ENCODE measurements around the gene VPREB3. TPM values are rescaled to one million over a fixed set of nuclear protein-coding genes. Genes with fewer than 3 reads are reported as not detected.
A peak's percentile ranks its signal among the peaks of the same experiment; 100 is the strongest.

Gene VPREB3
- total and polyA plus RNA-seq, 2 of the 8 experiments (the other 6 are each of a cell fraction or from before 2014, with no cell fraction given) = 0.52 to 4.6 TPM

DNA sequence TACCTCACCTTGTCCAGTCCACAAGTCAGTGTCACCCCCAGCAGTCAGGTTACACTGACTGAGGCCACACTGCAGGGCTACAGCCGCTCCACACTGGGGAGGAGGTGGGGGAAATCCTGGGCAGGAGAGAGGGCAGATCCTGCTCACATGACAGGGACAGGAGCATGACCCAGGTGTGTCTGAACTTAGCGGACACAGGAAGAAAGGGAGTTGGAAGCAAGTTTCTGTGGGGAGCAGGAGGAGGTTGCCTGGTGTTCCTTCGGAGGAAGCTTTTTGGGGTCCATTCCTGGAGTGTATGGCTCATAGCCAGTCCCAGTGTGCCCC is 24.3 kb upstream of the VPREB3 start:
- peaks cover 0 to 13% (median 8%) of the 10 kb centered on the region in 4 experiments; a peak in 5 of 7 replicates for H3K27me3 ChIP-seq (replicated peaks in 1 of 4; ENCODE audit: control insufficient read depth in 3 of 4, extremely low read depth in 1 of 4, insufficient read depth in 3 of 4, low read length in 3 of 4)
- no peak overlapping the region for H3K9ac ChIP-seq (replicated peaks in 1 of 4; ENCODE audit: extremely low read depth in 1 of 4, low read depth in 3 of 4, low read length in 3 of 4)
- no peak overlapping the region for H2BK15ac ChIP-seq (ENCODE audit: low read length)
- no peak overlapping the region for H3K27ac ChIP-seq (ENCODE audit: low read depth, low read length)
- H2BK12ac ChIP-seq (ENCODE audit: low read depth, low read length) = peak overlapping the region; percentile 17; the same call in 1 of the 2 replicates
- H2BK120ac ChIP-seq (replicated peaks; ENCODE audit: low read depth, low read length) = no peak overlapping the region
- no peak overlapping the region for H4K5ac ChIP-seq (ENCODE audit: insufficient read length, low read depth, low read length)
- no peak overlapping the region for H3K56ac ChIP-seq (replicated peaks; ENCODE audit: insufficient read length, low read depth, low read length)
- H2BK5ac ChIP-seq (ENCODE audit: low read depth, low read length) = no peak overlapping the region
- H3K79me1 ChIP-seq (ENCODE audit: low read depth, low read length) = no peaks in the 10 kb centered on the region
- no peak overlapping the region for H3K14ac ChIP-seq (ENCODE audit: insufficient read length)
- no peaks in the 10 kb centered on the region for H3K36me3 ChIP-seq (ENCODE audit: control insufficient read depth in 2 of 4, insufficient read depth in 4 of 4, low read length in 3 of 4)
- no peak for DNase-seq (ENCODE audit: low read depth in 1 of 2, low spot score in 2 of 2)
- peak overlapping the region; percentile 88 for H3K4ac ChIP-seq (replicated peaks; ENCODE audit: insufficient read length, low read depth, low read length)
- H3K4me3 ChIP-seq (ENCODE audit: extremely low read depth in 1 of 4, insufficient read depth in 2 of 4, low read depth in 3 of 4, low read length in 4 of 4) = no peak overlapping the region
- no peak overlapping the region for H3K4me2 ChIP-seq (ENCODE audit: insufficient read depth in 1 of 2, low read depth in 2 of 2, low read length in 2 of 2)
- WGBS, 2 experiments (ENCODE audit: extremely low coverage in 1 of 2, insufficient coverage in 1 of 2, insufficient read length in 1 of 2, insufficient replicate concordance in 2 of 2, low coverage in 1 of 2, low lambda C conversion rate in 2 of 2, missing lambda C conversion rate in 1 of 2) = 88% methylated on average over 3 of the region's 3 CpGs; no CpG with 5 or more reads in 1 of the 2 experiments
- no peak overlapping the region for H3K23ac ChIP-seq (ENCODE audit: insufficient read length)
- H4K8ac ChIP-seq (ENCODE audit: extremely low read depth, insufficient read depth, low read length) = no peak overlapping the region
- H4K20me1 ChIP-seq (replicated peaks in 1 of 2; ENCODE audit: control insufficient read depth in 1 of 2, insufficient read depth in 2 of 2, low read length in 2 of 2) = peaks cover 2 to 4% of the 10 kb centered on the region in 2 experiments
- peaks cover under 1% of the 10 kb centered on the region; the same call in 1 of the 2 replicates for H3K23me2 ChIP-seq (ENCODE audit: low read depth, low read length)
- H2BK20ac ChIP-seq (ENCODE audit: low read length) = no peak overlapping the region
- H2AFZ ChIP-seq (ENCODE audit: low read length) = no peak overlapping the region
- no peak overlapping the region for H2AK5ac ChIP-seq (ENCODE audit: low read depth, low read length)
- H3K79me2 ChIP-seq (ENCODE audit: control insufficient read depth in 1 of 2, insufficient read depth in 2 of 2, low read length in 2 of 2) = no peaks in the 10 kb centered on the region
- H3K18ac ChIP-seq (ENCODE audit: extremely low read depth, low read length) = no peak overlapping the region
- no peak overlapping the region for H4K91ac ChIP-seq (replicated peaks; ENCODE audit: insufficient read length, low read length)
- POLR2A ChIA-PET (ENCODE audit: partially characterized antibody) = interaction anchor here (1.6 to 3.9 kb wide), 3 partner anchors 9 to 14 kb away, joined by 3 to 21 read pairs (median 19); partner anchors contain the start of genes CHCHD10 and SMARCB1
- peaks cover 0 to 6% (median 1%) of the 10 kb centered on the region in 4 experiments; a peak in 2 of 7 replicates for H3K4me1 ChIP-seq (replicated peaks in 1 of 4; ENCODE audit: control insufficient read depth in 3 of 4, insufficient read depth in 4 of 4, low read length in 3 of 4)
- no peak for FAIRE-seq
- no peaks in the 10 kb centered on the region for H3K9me3 ChIP-seq (ENCODE audit: insufficient read depth in 2 of 2, low read depth in 1 of 2, low read length in 1 of 2)
- CTCF ChIA-PET (ENCODE audit: partially characterized antibody) = interaction anchor here (0.8 to 5.8 kb wide), 3 partner anchors 9 to 71 kb away, joined by 3 to 42 read pairs (median 11); partner anchors contain the start of gene SMARCB1
- no peak for TF ChIP-seq RAD21 (IDR thresholded peaks at IDR 0.05 in 1 of 2, conservative IDR thresholded peaks at IDR 0.05 in 1 of 2; ENCODE audit: low read depth in 2 of 2, low read length in 2 of 2)
- no peak for TF ChIP-seq HDAC2 (IDR thresholded peaks at IDR 0.05; ENCODE audit: borderline replicate concordance in 1 of 2, low read depth in 2 of 2, low read length in 2 of 2)
- no peak for TF ChIP-seq CREB1 (IDR thresholded peaks at IDR 0.05)
- no peak for TF ChIP-seq SP1 (IDR thresholded peaks at IDR 0.05; ENCODE audit: low read depth, low read length)
- TF ChIP-seq TAF7 (optimal IDR thresholded peaks at IDR 0.05; ENCODE audit: borderline replicate concordance, low read depth, low read length) = no peak
- TF ChIP-seq, protein P1, sequence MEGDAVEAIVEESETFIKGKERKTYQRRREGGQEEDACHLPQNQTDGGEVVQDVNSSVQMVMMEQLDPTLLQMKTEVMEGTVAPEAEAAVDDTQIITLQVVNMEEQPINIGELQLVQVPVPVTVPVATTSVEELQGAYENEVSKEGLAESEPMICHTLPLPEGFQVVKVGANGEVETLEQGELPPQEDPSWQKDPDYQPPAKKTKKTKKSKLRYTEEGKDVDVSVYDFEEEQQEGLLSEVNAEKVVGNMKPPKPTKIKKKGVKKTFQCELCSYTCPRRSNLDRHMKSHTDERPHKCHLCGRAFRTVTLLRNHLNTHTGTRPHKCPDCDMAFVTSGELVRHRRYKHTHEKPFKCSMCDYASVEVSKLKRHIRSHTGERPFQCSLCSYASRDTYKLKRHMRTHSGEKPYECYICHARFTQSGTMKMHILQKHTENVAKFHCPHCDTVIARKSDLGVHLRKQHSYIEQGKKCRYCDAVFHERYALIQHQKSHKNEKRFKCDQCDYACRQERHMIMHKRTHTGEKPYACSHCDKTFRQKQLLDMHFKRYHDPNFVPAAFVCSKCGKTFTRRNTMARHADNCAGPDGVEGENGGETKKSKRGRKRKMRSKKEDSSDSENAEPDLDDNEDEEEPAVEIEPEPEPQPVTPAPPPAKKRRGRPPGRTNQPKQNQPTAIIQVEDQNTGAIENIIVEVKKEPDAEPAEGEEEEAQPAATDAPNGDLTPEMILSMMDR (IDR thresholded peaks at IDR 0.05; ENCODE audit: control extremely low read depth in 1 of 3, insufficient read depth in 1 of 3, low read depth in 1 of 3, low read length in 3 of 3) = no peak
- no peak for TF ChIP-seq POU5F1 (IDR thresholded peaks at IDR 0.05; ENCODE audit: low read depth, low read length)
- TF ChIP-seq TCF12 (IDR thresholded peaks at IDR 0.05; ENCODE audit: low read depth, low read length) = no peak
- TF ChIP-seq EGR1 (IDR thresholded peaks at IDR 0.05; ENCODE audit: borderline replicate concordance, low read depth, low read length) = no peak
- no peak for TF ChIP-seq JUND (IDR thresholded peaks at IDR 0.05; ENCODE audit: low read length)
- no peak for TF ChIP-seq KDM5A (IDR thresholded peaks at IDR 0.05; ENCODE audit: low read length)
- no peak for TF ChIP-seq NRF1 (IDR thresholded peaks at IDR 0.05; ENCODE audit: low read depth, low read length)
